ENCODE measurements around the gene C20orf96. TPM values are rescaled to one million over a fixed set of nuclear protein-coding genes. Genes with fewer than 3 reads are reported as not detected.
"Not testable (repeated sequence)": the region's sequence is repeated elsewhere in the genome, so short reads cannot be mapped to it uniquely, and the experiment has no call there.

The C20orf96 gene
- 1.7 and 2.1 TPM in 2 replicates for total RNA-seq (2014; rRNA removed; shearing (Covaris generic))

DNA sequence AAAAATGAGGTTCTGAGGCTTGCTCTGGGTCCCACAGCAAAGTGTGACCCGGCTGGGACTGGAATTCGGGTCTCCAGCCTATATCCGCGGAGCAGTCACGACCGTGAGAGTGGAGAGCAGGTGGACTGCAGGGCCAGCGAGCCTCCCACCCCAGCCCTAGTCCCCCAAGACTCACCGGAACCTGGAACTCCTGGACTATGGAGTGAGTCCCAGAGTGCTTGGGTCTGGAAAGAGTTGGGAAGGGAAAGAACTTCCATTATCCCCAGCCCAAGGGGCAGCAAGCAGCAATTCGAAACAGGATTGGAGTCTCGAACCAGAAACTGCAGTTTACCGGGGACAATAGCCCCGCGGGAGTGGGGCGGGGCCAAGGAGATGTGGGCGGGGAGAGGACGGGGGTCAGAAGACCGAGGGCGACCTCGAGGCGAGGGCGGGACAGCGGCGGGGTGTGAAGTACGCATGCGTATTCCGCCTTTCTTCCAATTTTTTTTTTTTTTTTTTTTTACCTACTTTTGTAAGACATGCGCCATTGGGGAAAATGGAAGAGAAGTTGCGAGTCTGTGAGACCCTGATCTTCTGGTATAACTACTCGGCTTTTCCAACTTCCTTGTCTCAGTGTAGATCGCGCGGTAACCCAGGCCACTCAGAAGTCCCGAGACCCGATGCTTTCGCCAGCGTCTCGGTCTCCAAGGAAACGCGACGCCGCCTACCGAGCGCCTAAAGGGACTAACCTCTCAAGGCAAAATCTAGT, at the start of gene C20orf96:
C20orf96 (minus strand) TSS at position 667 of the 748 bp plus-strand sequence; CDS start at position 527, 140 bp downstream.
- Histone ChIP-seq H3K27me3 (ENCODE audit: control insufficient read depth, insufficient read depth, low read length) (no peaks in the 10 kb centered on the region; the same call in 1 of the 2 replicates), H3K4me3 (ENCODE audit: insufficient read depth, low read depth, low read length) (peak within 1 kb of the TSS; percentile 52), H3K36me3 (replicated peaks; ENCODE audit: control insufficient read depth, insufficient read depth, low read length) (no peaks in the 10 kb centered on the region)
- DNase-seq: peak; percentile 98

- not testable (repeated sequence) for DNase-seq; H3K4me3 ChIP-seq (ENCODE audit: insufficient read depth, low read depth, low read length); H3K27me3 ChIP-seq (ENCODE audit: control insufficient read depth, insufficient read depth, low read length); H3K36me3 ChIP-seq (replicated peaks; ENCODE audit: control insufficient read depth, insufficient read depth, low read length)
Observed at GRCh38 chr20:336040-336439, 45.5 kb upstream of the C20orf96 start.

GRCh38 chr20:334578-334977, 44.0 kb upstream of the C20orf96 start:
- no peaks in the 10 kb centered on the region for H3K36me3 ChIP-seq (replicated peaks; ENCODE audit: control insufficient read depth, insufficient read depth, low read length)
- no peak overlapping the region for H3K4me3 ChIP-seq (ENCODE audit: insufficient read depth, low read depth, low read length)
- no peaks in the 10 kb centered on the region; the same call in none of the 2 replicates for H3K27me3 ChIP-seq (ENCODE audit: control insufficient read depth, insufficient read depth, low read length)
- no peak for DNase-seq

DNA sequence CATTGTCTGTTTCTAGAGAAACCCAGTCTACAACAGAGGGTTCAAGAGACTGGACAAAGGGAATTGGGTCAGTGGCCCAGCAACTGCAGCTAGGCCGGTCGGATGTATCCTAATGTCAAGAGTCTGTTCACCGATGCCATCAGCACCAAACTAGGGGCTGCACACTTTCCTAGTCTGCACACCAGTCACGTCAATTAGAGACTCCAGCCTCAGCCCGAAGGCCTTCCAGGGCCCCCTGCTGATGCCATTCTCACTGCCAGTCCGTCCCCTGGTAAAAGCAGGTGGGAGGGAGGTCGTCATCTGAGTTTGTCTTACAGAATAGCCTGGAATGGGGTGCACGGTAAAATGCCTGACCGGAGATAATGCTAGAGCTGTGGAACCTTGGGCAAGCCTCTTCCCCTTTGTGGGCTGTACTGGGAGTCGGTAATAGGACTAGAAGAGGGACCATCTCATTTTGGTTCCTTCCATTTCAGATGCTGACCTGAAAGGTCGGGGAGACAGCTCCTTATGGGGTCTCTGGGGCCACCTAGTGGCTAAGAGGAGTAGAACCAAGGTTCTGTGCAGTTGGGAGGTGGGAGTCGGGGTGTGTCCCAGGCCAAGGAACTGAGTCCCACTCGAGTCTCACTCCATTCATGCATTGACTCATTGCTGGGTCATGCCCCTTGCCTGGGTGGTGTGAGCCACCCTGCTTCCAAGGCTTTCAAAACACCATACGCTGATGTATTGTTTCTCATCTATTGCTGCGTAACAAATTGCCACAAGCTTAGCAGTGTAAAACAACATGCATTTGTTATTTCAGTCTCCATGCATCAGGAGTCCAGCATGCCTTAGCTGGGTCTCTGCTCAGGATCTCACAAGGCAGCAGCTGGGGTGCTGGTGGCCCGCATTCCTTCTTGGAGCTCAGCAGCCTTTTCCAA, 39.9 kb upstream of the C20orf96 start:
- no peak overlapping the region for H3K4me3 ChIP-seq (ENCODE audit: insufficient read depth, low read depth, low read length)
- DNase-seq: peak; percentile 88
- no peaks in the 10 kb centered on the region for H3K27me3 ChIP-seq (ENCODE audit: control insufficient read depth, insufficient read depth, low read length)
- H3K36me3 ChIP-seq (replicated peaks; ENCODE audit: control insufficient read depth, insufficient read depth, low read length): peaks cover 3% of the 10 kb centered on the region

DNA sequence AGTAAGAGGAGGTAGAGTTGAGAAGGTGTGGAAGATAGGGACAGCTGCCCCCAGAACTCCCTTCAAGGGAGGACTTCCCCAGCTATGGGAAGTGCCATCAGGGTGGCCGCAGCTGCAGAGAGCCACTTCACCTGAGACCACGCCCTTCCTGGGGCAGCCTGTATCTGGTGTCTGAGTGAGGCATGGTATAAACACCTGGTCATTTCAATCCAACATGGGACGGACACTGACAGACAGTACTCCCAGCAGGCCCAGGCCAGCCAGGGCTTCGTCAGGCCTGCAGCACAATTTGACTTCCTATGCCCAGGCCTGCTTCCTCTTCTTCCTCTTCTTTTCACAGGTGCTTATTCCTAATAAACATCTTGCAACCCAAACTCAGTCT, 39.3 kb upstream of the C20orf96 start:
- no peak overlapping the region for H3K4me3 ChIP-seq (ENCODE audit: insufficient read depth, low read depth, low read length)
- H3K27me3 ChIP-seq (ENCODE audit: control insufficient read depth, insufficient read depth, low read length): no peaks in the 10 kb centered on the region
- no peak for DNase-seq
- H3K36me3 ChIP-seq (replicated peaks; ENCODE audit: control insufficient read depth, insufficient read depth, low read length): peaks cover 3% of the 10 kb centered on the region

DNA sequence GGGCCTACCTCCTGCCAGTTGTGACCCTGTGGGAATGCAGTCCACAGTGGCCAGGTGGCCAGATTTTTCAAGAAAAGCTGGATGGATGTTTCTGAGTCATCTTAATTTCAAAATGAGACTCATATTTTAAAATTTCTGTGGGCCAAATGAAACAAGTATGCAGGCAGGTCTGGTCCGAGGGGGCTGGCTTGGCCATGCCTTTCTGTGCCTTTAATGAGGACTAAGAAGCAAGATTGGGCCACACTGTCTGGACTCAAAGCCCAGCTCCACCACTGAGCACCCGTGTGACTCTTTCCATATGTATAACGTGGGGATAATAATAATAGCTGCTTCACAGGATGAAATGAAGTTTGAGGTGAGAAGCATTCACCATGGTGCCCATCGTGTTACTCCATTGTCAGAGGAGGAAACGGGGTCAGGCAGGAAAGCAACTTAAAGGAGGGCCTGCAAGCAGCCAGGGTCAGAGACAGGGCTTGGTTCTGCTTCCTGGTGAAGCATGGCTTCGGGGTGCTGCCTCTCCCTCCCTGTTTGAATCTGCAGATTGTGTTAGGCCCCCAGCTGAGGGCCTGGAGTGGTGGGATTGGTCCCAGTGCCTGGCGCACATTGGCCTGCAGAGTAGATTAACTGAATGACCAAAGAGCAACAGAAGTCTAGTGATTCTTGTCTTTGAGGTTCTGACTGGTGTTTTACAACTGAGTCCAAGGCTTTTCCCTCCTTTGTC, 38.6 kb upstream of the C20orf96 start:
- Histone ChIP-seq H3K27me3 (ENCODE audit: control insufficient read depth, insufficient read depth, low read length) (no peaks in the 10 kb centered on the region), H3K4me3 (ENCODE audit: insufficient read depth, low read depth, low read length) (no peak overlapping the region), H3K36me3 (replicated peaks; ENCODE audit: control insufficient read depth, insufficient read depth, low read length) (peaks cover 3% of the 10 kb centered on the region)
- DNase-seq: no peak

DNA sequence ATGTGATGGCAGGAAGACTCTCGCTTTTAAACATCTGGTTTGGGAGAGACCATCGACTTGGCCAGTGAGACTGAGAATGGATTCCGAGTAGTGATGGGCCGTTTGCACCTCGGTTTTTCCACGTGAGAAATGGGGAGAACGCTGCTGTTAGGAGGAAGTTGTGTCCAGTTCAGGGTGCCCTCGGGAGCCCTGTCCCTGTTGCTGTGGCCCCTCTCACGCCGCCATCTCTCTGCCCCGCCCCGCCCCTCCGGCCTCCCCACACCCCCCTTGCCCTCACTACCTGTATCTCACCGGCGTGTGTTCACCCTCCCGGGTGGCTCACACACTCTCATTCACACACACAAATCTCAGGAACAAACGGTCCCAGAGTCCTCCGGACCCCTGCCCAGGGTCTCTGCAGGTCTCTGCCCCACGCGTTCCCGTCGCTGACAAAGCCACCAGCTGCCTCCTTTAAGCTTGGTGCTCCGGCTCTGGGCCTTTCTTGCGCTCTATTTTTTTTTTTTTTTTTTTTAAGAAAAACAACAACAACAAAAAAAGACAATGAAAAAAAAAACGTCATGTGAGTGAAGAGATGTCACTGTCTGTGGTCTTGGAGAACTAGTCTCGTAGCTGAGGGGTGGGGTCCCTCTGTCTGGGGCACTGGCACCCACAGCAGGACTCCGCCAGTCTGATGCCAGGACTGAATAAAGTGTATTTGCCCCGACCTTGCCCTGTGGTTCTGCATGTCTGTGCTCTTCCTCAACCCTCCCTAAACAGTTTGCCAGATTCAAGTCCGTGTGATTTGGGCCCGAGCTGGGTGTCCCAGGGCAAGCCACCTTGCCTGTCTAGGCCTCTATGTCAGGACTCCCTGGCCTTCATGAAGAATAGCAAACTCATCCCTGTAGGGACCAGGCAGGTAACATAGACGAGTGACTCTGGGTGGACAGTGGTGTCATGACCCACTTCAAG, 37.8 kb upstream of the C20orf96 start:
- no peaks in the 10 kb centered on the region for H3K27me3 ChIP-seq (ENCODE audit: control insufficient read depth, insufficient read depth, low read length)
- peaks cover 3% of the 10 kb centered on the region for H3K36me3 ChIP-seq (replicated peaks; ENCODE audit: control insufficient read depth, insufficient read depth, low read length)
- peak overlapping the region; percentile 61 for H3K4me3 ChIP-seq (ENCODE audit: insufficient read depth, low read depth, low read length)
- DNase-seq: no peak

DNA sequence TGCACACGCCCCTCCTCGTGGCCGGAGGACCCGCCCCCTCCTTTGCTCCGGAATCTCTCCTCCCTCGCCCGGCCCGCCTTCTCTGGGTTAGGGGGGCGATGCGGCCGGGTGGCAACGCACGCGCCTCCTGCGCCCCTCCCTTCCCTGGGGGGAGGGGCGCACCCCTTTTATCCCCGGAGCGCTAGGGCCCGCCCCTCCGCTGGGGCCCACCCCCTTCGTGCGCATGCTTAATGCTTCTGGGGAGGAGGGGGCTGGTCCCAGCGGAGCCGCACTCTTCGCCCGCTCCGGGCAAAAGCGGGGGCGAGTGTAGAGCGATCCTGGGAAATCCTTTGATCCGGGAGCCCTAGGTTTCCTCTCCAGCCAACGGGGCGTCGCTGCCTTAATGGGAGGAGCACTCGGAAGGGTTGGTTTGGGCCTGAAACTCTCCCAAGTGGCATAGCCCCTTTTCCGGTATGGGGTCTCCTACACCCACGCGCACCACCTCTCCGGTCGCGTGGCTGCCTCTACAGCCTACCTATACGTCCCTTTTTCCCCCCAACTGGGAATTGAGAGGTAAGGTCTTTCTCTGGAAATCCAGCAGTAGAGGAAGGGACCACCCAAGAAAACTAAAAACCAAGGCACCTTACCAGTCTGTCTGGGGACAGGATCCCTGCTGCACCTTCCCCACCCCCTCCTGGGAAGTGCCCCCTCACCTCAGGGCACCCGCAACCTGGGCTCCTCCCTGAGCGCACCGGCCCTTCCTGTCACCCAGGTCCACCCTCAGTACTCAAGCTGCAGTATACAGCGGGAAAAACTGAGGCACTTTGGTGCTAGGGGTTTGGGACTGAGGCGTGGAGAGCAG, 36.9 kb upstream of the C20orf96 start:
- peaks cover 3% of the 10 kb centered on the region for H3K36me3 ChIP-seq (replicated peaks; ENCODE audit: control insufficient read depth, insufficient read depth, low read length)
- no peaks in the 10 kb centered on the region for H3K27me3 ChIP-seq (ENCODE audit: control insufficient read depth, insufficient read depth, low read length)
- peak overlapping the region; percentile 61 for H3K4me3 ChIP-seq (ENCODE audit: insufficient read depth, low read depth, low read length)
- DNase-seq: peak; percentile 99

DNA sequence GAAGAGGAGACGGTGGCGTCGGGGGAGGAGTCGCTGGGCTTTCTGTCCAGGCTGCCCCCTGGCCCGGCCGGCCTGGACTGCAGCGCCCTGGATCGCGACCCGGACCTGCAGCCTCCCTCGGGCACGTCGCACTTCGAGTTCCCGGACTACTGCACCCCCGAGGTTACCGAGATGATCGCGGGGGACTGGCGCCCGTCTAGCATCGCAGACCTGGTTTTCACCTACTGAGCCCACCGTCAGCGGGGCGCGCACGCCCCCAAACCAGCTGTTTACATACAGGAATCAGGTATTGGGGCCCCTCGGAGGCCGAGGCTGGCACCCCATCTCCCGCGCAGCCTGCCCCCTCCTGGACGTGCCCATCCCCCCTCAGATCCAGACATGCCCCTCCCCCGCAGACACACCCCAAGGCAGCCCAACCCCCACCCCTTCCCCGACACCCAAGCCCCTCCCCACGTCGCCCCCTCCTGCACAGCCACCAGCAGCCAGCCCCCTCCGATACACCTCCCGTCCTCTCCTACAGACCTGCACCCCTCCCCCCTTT, 36.2 kb upstream of the C20orf96 start:
- H3K4me3 ChIP-seq (ENCODE audit: insufficient read depth, low read depth, low read length): peak overlapping the region; percentile 98
- peaks cover 3% of the 10 kb centered on the region for H3K36me3 ChIP-seq (replicated peaks; ENCODE audit: control insufficient read depth, insufficient read depth, low read length)
- DNase-seq: no peak
- no peaks in the 10 kb centered on the region for H3K27me3 ChIP-seq (ENCODE audit: control insufficient read depth, insufficient read depth, low read length)

GRCh38 chr20:325889-326644, 35.5 kb upstream of the C20orf96 start:
- H3K4me3 ChIP-seq (ENCODE audit: insufficient read depth, low read depth, low read length): peak overlapping the region; percentile 98
- DNase-seq: peak; percentile 87
- peaks cover 3% of the 10 kb centered on the region for H3K36me3 ChIP-seq (replicated peaks; ENCODE audit: control insufficient read depth, insufficient read depth, low read length)
- no peaks in the 10 kb centered on the region for H3K27me3 ChIP-seq (ENCODE audit: control insufficient read depth, insufficient read depth, low read length)

DNA sequence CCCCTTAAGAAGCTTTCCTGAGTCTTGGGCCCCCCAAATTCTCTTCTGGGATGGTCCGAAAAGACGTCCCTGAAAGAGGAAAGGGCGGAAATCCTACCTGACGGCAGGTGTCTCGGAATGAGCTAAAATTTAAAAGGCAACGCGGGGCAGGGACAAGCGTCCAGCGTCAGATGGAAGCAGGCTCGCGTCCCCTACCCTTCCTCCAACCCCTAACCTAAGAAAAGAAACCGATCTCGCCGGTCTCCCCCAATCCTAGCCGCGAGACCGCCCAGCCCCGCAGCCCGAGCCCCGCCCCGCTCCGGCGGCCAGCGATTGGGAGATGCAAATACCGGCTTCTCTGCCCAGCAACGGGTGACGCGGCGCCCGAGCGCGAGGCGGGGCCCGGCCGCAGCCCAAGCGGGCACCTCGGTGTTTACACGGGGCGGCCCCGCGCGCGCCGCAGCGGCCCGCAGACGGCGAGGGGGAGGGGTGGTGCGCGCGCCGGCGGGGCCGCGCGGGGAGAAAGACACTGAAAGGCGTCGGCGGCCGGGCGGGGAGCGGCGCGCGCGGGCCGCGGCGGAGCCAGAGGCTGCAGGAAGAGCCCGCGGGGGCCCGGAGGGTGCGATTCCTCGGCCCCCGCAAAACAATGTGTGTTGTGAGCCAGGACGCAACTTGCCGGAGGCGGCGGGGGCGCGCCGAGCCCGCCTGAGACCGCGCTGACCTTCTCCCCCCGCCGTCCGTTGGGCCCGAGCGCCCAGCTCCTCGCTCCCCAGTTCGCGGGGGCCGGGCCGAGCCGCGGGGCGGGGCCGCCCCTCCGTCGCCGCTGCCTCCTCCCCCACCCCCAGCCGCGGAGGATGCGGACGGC, 34.7 kb upstream of the C20orf96 start, which contains the start of gene SOX12:
SOX12 (plus strand) TSS at position 508 of the 844 bp plus-strand sequence. CDS start 373 bp downstream, outside the sequence.
- Histone ChIP-seq H3K36me3 (replicated peaks; ENCODE audit: control insufficient read depth, insufficient read depth, low read length) (peaks cover 3% of the 10 kb centered on the region), H3K4me3 (ENCODE audit: insufficient read depth, low read depth, low read length) (peak within 1 kb of the TSS; percentile 98), H3K27me3 (ENCODE audit: control insufficient read depth, insufficient read depth, low read length) (no peaks in the 10 kb centered on the region)
- peak; percentile 96 for DNase-seq

Data from H7 (cell line).